H1 (cell line): ENCODE data around the gene RASAL2. TPM values are rescaled to one million over a fixed set of nuclear protein-coding genes. Genes with fewer than 3 reads are reported as not detected.

Source experiments
- EZH2 ChIP-seq: fragments of 200-600 bp; sonication (generic); IDR thresholded peaks from 2 replicates; pipeline ENCODE4 v1.7.1; 2012; ENCODE audit warnings: low read depth, mild to moderate bottlenecking, moderate library complexity, low read length, inconsistent platforms; ENCODE audit not compliant: severe bottlenecking
- RBBP5 ChIP-seq: IDR thresholded peaks from 2 replicates; pipeline ENCODE4 v1.7.1; 2012; ENCODE audit warnings: low read depth, mild to moderate bottlenecking, inconsistent platforms, low read length, moderate library complexity, borderline replicate concordance
- YY1 ChIP-seq: IDR thresholded peaks from 2 replicates; pipeline ENCODE4 v1.6.1; 2011; ENCODE audit warnings: low read depth, mild to moderate bottlenecking, low read length
- polyA plus RNA-seq, 7 experiments: library from polyadenylated mRNA; depleted of rRNA in 3 of 7; stranded (reverse) in 5 of 7; unstranded in 2 of 7; fragments of >200 nt in 5 of 7; fragments of 200-250 nt in 2 of 7; gene quantifications; 1 replicate in 5 of 7; 2 replicates in 1 of 7; 4 replicates in 1 of 7; pipeline versions ENCODE4 v1.2.1 to v1.2.3, GENCODE V29; 2011 to 2013; ENCODE audit warnings: missing spikeins in 2 of 7, mixed read lengths in 2 of 7
- total RNA-seq: library from RNA; stranded (reverse); fragmentation: NEBNext Ultra II Directional; extraction: Animal tissue kit (Norgen Biotek cat#: 25700); gene quantifications from 2 replicates; pipeline ENCODE4 v1.2.1, GENCODE V29; 2021

Gene RASAL2
- total and polyA plus RNA-seq, 2 of the 8 experiments (the other 6 are each of a cell fraction or from before 2014, with no cell fraction given), result 15.9 to 32.5 TPM

- no peak for TF ChIP-seq RBBP5
- no peak for TF ChIP-seq EZH2
- no peak for TF ChIP-seq YY1
Observed at GRCh38 chr1:178328728-178329127, 234.8 kb downstream of the RASAL2 start (continued).
